Glutamatergic neuron (in vitro differentiated cells): ENCODE measurements around the gene SPIN1. TPM values are rescaled to one million over a fixed set of nuclear protein-coding genes. Genes with fewer than 3 reads are reported as not detected.

ENCODE experiments used
- DNase-seq: peaks from one replicate; pipeline ENCODE4 v3.0.0; 2022
- H3K27ac Mint-ChIP-seq: one replicate; pipeline ENCODE4 v1.8.0; 2020; ENCODE audit warnings: mild to moderate bottlenecking, mixed read lengths, inconsistent platforms; ENCODE audit not compliant: unreplicated experiment
- H3K27me3 Mint-ChIP-seq: one replicate; pipeline ENCODE4 v1.8.0; 2020; ENCODE audit warnings: mild to moderate bottlenecking, moderate library complexity, mixed read lengths, inconsistent platforms; ENCODE audit not compliant: unreplicated experiment
- H3K36me3 Mint-ChIP-seq: one replicate; pipeline ENCODE4 v1.8.0; 2020; ENCODE audit warnings: mild to moderate bottlenecking, mixed read lengths, inconsistent platforms; ENCODE audit not compliant: unreplicated experiment
- H3K4me1 Mint-ChIP-seq: one replicate; pipeline ENCODE4 v1.8.0; 2020; ENCODE audit warnings: mild to moderate bottlenecking, low read depth, mixed read lengths, inconsistent platforms; ENCODE audit not compliant: unreplicated experiment
- H3K4me3 Mint-ChIP-seq: one replicate; pipeline ENCODE4 v1.8.0; 2020; ENCODE audit warnings: mild to moderate bottlenecking, mixed read lengths, inconsistent platforms; ENCODE audit not compliant: unreplicated experiment
- H3K9me3 Mint-ChIP-seq: one replicate; pipeline ENCODE4 v1.8.0; 2020; ENCODE audit warnings: mild to moderate bottlenecking, moderate library complexity, mixed read lengths, inconsistent platforms; ENCODE audit not compliant: unreplicated experiment
- total RNA-seq: library from RNA; stranded (reverse); fragmentation: NEBNext Ultra II Directional; extraction: Animal tissue kit (Norgen Biotek cat#: 25700); gene quantifications from one replicate; pipeline ENCODE4 v1.2.1, GENCODE V29; 2021; ENCODE audit not compliant: unreplicated experiment
- TF ChIP-seq, protein P1 (sequence below): fragments of 200-600 bp; sonication (generic); IDR thresholded peaks from one replicate; pipeline ENCODE4 v1.5.0; 2021; ENCODE audit not compliant: partially characterized antibody, unreplicated experiment

SPIN1 gene
- total RNA-seq, 1 donor from 2014 or later, result 88.2 TPM

DNA sequence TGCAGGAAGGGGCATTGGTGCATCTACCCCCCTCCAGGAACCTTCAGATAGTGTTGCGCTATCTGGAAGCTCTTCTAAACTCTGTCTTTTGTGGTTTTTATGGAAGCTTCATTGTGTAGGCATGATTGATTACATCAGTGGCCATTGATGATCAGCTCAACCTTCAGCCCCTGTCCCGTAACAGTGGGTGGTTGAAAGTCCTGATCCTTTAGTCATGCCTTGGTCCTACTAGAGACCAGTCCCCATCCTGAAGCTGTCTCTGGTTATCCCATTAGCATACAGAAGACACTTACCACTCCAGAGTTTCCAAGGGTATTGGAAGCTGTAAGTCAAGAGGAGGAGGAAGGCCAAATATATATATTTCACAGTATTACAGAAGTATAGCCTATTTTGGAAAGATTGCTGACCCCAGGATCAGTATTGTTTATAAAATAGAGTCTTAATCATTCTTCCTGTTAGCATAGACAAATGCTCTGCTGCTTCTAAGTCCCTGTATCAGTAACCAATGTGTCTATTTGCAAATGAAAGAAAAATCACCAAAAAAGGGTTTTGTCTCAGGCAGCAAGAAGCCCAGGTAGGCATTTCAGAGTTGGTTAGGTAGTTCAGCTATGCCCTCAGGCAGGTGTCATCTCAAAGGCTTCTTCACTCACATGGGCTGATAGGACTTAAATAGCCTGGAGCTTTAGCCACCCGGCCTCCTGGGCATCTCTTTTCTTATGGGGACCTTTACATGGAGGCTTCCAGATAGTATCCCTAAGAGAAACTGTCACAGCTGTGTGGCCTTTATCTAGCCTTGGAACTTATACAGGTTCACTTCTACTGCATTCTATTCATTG lies 41.6 kb downstream of the SPIN1 start:
- H3K9me3 Mint-ChIP-seq, result peaks cover 6% of the 10 kb centered on the region
- H3K27ac Mint-ChIP-seq, result no peak overlapping the region
- peaks cover 4% of the 10 kb centered on the region for H3K27me3 Mint-ChIP-seq
- H3K36me3 Mint-ChIP-seq, result peaks cover 5% of the 10 kb centered on the region
- H3K4me1 Mint-ChIP-seq, result peaks cover 10% of the 10 kb centered on the region
- DNase-seq, result no peak
- no peak overlapping the region for H3K4me3 Mint-ChIP-seq
- TF ChIP-seq, protein P1, sequence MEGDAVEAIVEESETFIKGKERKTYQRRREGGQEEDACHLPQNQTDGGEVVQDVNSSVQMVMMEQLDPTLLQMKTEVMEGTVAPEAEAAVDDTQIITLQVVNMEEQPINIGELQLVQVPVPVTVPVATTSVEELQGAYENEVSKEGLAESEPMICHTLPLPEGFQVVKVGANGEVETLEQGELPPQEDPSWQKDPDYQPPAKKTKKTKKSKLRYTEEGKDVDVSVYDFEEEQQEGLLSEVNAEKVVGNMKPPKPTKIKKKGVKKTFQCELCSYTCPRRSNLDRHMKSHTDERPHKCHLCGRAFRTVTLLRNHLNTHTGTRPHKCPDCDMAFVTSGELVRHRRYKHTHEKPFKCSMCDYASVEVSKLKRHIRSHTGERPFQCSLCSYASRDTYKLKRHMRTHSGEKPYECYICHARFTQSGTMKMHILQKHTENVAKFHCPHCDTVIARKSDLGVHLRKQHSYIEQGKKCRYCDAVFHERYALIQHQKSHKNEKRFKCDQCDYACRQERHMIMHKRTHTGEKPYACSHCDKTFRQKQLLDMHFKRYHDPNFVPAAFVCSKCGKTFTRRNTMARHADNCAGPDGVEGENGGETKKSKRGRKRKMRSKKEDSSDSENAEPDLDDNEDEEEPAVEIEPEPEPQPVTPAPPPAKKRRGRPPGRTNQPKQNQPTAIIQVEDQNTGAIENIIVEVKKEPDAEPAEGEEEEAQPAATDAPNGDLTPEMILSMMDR, result no peak

DNA sequence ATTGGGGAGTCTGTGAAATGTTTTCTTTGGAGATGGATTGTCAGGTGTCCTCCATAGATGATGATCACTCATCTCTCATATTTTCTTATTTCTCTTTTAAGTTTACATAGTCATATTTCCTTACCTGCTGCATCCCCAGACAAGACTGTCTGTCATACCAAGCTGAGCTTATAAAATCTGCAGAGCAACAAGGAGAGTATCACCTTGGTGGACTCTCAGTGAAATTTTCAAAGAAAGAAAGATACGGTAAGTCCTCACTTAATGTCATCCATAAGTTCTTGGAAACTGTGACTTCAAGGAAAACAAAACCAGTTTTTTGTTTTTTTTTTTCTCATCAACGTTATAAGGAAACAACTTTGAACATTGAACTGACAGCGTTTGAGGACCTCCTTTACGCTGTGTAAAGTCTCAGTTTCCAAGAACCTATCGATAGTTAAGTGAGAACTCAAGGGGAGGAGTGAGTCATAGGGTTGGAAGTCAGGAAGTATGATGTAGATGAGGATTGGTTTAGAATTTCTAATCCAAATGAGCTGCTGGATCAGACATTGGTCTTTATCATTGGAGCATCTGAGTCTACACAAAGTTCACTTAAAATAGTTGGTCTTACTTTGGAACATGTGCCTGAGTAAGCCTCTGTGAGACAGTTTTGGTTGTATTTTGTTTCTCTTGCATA lies 45.5 kb downstream of the SPIN1 start:
- peaks cover 3% of the 10 kb centered on the region for H3K9me3 Mint-ChIP-seq
- DNase-seq, result no peak
- peaks cover 2% of the 10 kb centered on the region for H3K4me1 Mint-ChIP-seq
- H3K27ac Mint-ChIP-seq, result no peak overlapping the region
- H3K36me3 Mint-ChIP-seq, result peaks cover 8% of the 10 kb centered on the region
- TF ChIP-seq, protein P1, result no peak
- no peak overlapping the region for H3K4me3 Mint-ChIP-seq
- peaks cover 2% of the 10 kb centered on the region for H3K27me3 Mint-ChIP-seq

DNA sequence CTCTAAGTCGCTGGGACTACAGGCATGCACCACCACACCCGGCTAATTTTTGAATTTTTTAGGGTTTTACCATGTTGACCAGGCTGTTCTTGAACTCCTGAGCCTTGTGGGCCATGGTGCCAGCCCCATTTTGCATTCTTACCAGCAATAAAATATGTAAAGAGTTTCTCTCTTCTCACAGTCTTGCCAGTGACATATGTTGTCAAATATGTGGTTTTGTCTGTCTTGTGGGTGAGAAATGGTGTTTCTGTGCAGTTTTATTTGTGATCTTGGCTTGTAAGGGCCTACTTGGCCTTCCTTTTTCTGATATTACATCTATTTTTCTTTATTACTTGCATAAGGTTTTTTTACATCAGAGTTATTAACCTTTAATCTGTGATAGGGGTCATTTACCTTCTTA lies 47.1 kb downstream of the SPIN1 start:
- Mint-ChIP-seq H3K36me3 (peaks cover 8% of the 10 kb centered on the region), H3K27me3 (peaks cover 2% of the 10 kb centered on the region), H3K9me3 (peaks cover 3% of the 10 kb centered on the region), H3K4me3 (no peak overlapping the region), H3K27ac (no peak overlapping the region), H3K4me1 (peaks cover 2% of the 10 kb centered on the region)
- DNase-seq, result no peak
- TF ChIP-seq, protein P1, result no peak

DNA sequence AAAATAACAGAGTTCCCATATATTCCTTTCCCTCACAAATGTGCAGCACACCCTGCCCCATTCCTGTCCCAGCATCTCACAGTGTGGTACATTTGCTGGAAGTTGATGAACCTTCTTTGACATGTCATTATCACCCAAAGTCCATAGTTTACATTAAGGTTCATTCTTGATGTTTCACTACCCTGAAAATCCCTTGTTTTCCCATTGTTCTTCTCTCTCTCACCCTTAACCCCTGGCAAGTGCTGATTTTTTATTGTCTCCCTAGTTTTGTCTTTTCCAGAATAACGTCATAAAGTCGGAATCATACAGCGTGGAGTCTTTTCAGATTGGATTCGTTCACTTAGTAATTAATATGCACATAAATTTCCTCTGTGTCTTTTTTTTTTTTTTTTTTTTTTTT lies 48.1 kb downstream of the SPIN1 start:
- H3K4me1 Mint-ChIP-seq, result peaks cover 2% of the 10 kb centered on the region
- peak overlapping the region; percentile 3 for H3K27ac Mint-ChIP-seq
- peaks cover 3% of the 10 kb centered on the region for H3K9me3 Mint-ChIP-seq
- TF ChIP-seq, protein P1, result no peak
- no peak for DNase-seq
- no peak overlapping the region for H3K4me3 Mint-ChIP-seq
- peaks cover 2% of the 10 kb centered on the region for H3K27me3 Mint-ChIP-seq
- H3K36me3 Mint-ChIP-seq, result peaks cover 8% of the 10 kb centered on the region
